Measurements from ENCODE around the gene EFNA5. TPM values are rescaled to one million over a fixed set of nuclear protein-coding genes. Genes with fewer than 3 reads are reported as not detected.

EFNA5 gene
- total RNA-seq, 4 donors from 2014 or later: 21.3 to 47.0 (median 29.3) TPM

DNA sequence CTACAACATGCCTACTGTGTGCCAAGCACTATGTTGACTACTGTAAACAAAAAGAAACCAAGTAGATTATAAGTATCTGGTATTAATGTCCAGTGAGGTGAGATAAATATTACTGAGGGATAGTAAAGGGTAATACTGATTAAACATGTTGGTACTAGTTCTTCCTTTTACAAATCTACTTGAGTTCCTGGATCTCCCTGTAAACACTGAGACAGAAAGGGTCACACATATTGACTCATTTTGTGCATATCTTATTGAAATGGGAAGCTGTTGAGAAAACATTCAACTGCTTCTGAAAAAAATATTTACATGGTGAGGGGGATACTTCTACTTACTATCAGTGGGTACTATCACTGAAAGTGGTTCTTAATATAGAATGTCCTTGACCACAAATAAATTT, 24.3 kb downstream of the EFNA5 start:
- H3K4me1 ChIP-seq: peaks cover 6% of the 10 kb centered on the region
- DNase-seq (ENCODE audit: low spot score in 2 of 2): no peak
- no peak overlapping the region for H3K4me3 ChIP-seq
- no peaks in the 10 kb centered on the region for H3K9me3 ChIP-seq
- no peaks in the 10 kb centered on the region for H3K36me3 ChIP-seq
- no peak overlapping the region for H3K27ac ChIP-seq
- TF ChIP-seq EP300 (IDR thresholded peaks at IDR 0.05) (no peak), POLR2A (IDR thresholded peaks at IDR 0.05) (no peak), POLR2AphosphoS5 (IDR thresholded peaks at IDR 0.05) (no peak)
- TF ChIP-seq, protein P1, sequence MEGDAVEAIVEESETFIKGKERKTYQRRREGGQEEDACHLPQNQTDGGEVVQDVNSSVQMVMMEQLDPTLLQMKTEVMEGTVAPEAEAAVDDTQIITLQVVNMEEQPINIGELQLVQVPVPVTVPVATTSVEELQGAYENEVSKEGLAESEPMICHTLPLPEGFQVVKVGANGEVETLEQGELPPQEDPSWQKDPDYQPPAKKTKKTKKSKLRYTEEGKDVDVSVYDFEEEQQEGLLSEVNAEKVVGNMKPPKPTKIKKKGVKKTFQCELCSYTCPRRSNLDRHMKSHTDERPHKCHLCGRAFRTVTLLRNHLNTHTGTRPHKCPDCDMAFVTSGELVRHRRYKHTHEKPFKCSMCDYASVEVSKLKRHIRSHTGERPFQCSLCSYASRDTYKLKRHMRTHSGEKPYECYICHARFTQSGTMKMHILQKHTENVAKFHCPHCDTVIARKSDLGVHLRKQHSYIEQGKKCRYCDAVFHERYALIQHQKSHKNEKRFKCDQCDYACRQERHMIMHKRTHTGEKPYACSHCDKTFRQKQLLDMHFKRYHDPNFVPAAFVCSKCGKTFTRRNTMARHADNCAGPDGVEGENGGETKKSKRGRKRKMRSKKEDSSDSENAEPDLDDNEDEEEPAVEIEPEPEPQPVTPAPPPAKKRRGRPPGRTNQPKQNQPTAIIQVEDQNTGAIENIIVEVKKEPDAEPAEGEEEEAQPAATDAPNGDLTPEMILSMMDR (IDR thresholded peaks at IDR 0.05): no peak
- H3K27me3 ChIP-seq: no peaks in the 10 kb centered on the region

DNA sequence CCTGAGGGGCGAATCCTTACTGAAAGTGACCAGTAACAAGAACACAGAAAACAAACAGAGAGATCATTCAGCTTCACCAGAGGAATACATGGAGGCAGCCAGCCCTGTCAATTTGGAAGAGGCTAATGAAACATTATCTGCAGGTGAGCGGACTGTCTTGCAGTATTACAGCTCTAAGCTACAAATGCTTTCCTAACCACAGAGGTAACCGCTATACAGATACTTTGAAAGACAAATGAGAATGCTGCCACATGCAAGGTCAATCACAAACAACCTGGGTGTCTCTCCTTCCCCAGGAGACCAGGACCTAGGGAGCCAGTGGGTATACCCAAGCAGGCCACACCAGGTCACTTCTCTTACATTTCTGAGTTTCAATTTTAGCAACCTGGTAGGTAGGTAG, 30.2 kb downstream of the EFNA5 start:
- WGBS: 80% methylated on average over 3 of the region's 3 CpGs
- H3K27me3 ChIP-seq: no peaks in the 10 kb centered on the region
- TF ChIP-seq EP300 (IDR thresholded peaks at IDR 0.05): no peak

DNA sequence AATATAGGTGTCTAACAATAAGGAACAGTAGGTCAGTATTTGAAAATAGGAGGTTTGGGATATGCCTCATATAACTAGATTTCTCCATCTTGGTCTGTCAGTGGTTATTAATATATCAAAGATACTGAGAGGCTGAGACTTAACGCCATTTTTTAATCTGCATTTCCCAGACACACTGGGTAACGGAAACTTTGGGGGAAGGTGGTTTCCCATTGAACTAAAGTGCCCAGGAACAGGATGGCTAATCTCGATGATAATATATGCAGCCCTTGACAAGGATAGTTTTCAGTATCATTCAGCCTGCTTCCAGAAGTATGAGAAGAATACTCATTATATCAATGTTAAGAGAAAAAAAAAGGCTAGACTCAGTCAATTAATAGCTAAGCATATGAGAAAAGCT, 30.7 kb downstream of the EFNA5 start:
- WGBS: 81% methylated on average over 3 of the region's 3 CpGs
- Histone ChIP-seq H3K27ac (no peak overlapping the region), H3K4me1 (no peaks in the 10 kb centered on the region), H3K4me3 (no peak overlapping the region), H3K27me3 (no peaks in the 10 kb centered on the region), H3K9me3 (no peaks in the 10 kb centered on the region), H3K36me3 (no peaks in the 10 kb centered on the region)
- no peak for DNase-seq (ENCODE audit: low spot score in 2 of 2)
- TF ChIP-seq POLR2A (IDR thresholded peaks at IDR 0.05): no peak
- TF ChIP-seq EP300 (IDR thresholded peaks at IDR 0.05): no peak
- TF ChIP-seq, protein P1 (IDR thresholded peaks at IDR 0.05): no peak
- TF ChIP-seq POLR2AphosphoS5 (IDR thresholded peaks at IDR 0.05): no peak

More for the DNA sequence above, 30.2 kb downstream of the EFNA5 start:
- no peak for DNase-seq (ENCODE audit: low spot score in 2 of 2)
- no peaks in the 10 kb centered on the region for H3K4me1 ChIP-seq
- no peaks in the 10 kb centered on the region for H3K9me3 ChIP-seq
- H3K27ac ChIP-seq: no peak overlapping the region
- H3K36me3 ChIP-seq: no peaks in the 10 kb centered on the region
- no peak overlapping the region for H3K4me3 ChIP-seq

DNA sequence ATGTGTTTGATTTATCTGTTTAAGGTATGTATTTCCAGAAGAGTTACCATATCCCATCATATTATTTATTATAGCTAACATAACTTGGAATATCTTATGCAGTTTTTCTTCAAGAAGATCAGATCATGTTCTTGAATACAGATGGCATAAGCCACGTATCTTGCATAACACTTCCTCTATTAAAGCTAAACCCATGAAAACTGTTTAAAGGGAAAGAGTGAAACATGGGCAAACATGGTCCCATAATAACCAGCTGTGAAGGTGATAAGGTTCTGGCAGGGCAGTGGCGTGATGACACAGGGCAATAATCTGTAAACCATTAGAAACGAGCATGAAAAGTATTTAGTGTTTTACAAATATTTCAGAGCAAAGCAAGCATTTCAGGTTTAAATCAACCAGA, 34.2 kb downstream of the EFNA5 start:
- Histone ChIP-seq H3K27ac (no peak overlapping the region), H3K4me1 (no peaks in the 10 kb centered on the region), H3K4me3 (no peak overlapping the region), H3K27me3 (no peaks in the 10 kb centered on the region), H3K9me3 (no peaks in the 10 kb centered on the region), H3K36me3 (no peaks in the 10 kb centered on the region)
- WGBS: 47% methylated on average over 3 of the region's 3 CpGs
- DNase-seq (ENCODE audit: low spot score in 2 of 2): no peak
- TF ChIP-seq EP300 (IDR thresholded peaks at IDR 0.05): no peak
- no peak for TF ChIP-seq POLR2AphosphoS5 (IDR thresholded peaks at IDR 0.05)
- TF ChIP-seq, protein P1 (IDR thresholded peaks at IDR 0.05): no peak
- no peak for TF ChIP-seq POLR2A (IDR thresholded peaks at IDR 0.05)

DNA sequence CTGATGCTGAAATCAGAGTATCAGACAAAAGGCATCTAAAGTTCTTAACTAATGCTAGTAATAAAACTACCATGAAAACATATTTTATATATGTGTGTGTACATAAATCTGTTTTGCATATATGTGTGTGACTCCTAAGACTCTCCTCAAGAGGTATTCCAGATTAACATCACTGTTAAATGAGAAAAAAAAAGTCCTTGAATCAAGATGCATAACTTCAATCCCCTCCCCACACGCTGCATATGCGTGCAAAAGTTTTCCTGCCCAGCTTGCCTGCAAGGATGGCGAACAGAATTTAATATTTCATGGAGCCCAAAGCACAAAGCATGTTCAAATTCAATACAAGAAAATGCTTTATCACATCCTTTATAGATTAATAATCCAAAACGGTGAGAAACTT, 34.7 kb downstream of the EFNA5 start:
- H3K36me3 ChIP-seq: no peaks in the 10 kb centered on the region
- no peak for TF ChIP-seq POLR2AphosphoS5 (IDR thresholded peaks at IDR 0.05)
- TF ChIP-seq POLR2A (IDR thresholded peaks at IDR 0.05): no peak
- TF ChIP-seq EP300 (IDR thresholded peaks at IDR 0.05): no peak
- TF ChIP-seq, protein P1 (IDR thresholded peaks at IDR 0.05): no peak
- no peak for DNase-seq (ENCODE audit: low spot score in 2 of 2)
- H3K9me3 ChIP-seq: no peaks in the 10 kb centered on the region
- no peak overlapping the region for H3K27ac ChIP-seq
- no peaks in the 10 kb centered on the region for H3K27me3 ChIP-seq
- no peak overlapping the region for H3K4me3 ChIP-seq
- no peaks in the 10 kb centered on the region for H3K4me1 ChIP-seq
- WGBS: 76% methylated on average over 4 of the region's 4 CpGs

Data from suprapubic skin (tissue), 4 donors.